Measurements from ENCODE around the gene MYL3.
"Not testable (repeated sequence)": the region's sequence is repeated elsewhere in the genome, so short reads cannot be mapped to it uniquely, and the experiment has no call there.

The MYL3 gene

DNA sequence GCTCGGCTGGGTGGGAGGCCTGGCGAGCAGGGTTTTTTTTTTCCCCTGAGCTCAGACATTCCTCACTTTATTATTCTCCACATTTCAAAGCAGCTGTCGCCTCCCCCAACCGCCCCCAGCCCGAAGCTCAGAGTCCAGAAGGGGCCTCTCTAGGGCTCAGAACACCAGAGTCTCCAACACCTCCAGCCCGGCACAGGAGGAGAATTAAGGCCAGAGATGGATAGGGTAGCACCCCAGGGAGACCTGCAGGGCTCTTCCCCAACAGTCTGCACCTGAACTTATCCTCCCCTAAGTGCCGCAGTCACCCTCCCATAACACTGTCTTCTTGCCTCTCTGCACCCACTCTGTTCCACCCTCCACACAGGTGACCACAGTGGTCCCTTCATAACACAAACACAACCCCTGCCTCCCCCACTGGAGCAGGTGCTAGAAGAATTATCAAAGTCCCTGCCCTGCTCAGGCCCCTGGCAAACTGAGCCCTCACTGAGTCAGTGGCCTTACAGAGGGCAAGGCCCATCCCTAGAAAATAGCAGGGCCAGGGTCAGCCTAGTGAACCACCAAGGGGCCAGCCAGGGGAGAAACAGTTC is 14.1 kb downstream of the MYL3 start:
- DNase-seq, result no peak

DNA sequence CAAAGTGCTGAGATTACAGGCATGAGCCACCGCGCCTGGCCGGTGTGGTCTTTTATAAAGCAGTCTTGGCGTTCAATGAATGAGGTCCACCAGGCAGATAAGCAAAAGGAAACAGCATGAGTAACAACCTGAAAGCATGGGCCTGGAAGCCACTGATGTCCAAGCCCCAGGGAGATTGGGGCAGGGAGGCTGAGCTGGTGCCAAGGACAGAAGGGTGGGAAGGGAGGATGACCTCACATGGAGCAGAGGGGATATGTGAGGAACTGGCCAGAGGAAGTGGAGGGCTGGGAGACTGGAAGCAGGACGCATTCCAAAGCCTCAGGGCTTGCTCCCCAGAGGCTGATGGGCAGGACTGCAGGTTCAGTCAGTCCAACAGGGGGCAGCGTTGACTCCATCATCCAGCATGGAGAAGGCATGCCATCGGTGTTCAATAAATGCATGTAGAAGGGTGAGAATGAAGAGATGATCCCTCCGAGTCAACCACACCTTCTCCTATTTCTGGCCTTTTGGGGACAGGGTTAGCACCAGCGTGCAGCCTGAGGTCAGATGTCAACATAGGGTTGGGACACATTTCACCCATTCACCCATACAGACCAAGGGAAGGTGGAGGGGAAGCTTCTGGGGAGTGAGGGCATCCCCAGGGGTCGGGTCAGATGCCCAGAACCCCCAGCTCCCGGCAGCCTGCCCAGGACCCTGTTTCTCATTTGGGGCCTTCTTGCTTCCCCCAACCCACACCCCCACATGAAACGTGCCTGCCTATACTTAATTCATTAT is 14.8 kb downstream of the MYL3 start:
- peak in 1 of 2 experiments; percentile 27 for DNase-seq

DNA sequence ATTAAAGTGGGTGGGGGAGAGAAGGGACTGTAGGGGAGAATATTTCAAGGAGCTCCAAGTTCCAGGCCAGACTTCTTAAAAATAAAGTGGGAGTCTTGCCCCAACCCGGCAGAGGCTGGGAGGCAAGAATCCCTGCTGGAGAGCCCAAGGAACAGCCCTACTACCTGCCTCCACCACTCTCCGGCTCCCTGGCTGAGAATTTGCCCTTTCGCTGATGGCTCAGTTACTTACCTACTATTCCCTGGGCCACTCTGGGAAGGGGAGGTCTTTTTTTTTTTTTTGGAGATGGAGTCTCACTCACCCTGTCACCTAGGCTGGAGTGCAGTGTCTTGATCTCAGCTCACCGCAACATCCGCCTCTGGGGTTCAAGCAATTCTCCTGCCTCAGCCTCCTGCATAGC is 15.5 kb downstream of the MYL3 start:
- DNase-seq, result no peak

DNA sequence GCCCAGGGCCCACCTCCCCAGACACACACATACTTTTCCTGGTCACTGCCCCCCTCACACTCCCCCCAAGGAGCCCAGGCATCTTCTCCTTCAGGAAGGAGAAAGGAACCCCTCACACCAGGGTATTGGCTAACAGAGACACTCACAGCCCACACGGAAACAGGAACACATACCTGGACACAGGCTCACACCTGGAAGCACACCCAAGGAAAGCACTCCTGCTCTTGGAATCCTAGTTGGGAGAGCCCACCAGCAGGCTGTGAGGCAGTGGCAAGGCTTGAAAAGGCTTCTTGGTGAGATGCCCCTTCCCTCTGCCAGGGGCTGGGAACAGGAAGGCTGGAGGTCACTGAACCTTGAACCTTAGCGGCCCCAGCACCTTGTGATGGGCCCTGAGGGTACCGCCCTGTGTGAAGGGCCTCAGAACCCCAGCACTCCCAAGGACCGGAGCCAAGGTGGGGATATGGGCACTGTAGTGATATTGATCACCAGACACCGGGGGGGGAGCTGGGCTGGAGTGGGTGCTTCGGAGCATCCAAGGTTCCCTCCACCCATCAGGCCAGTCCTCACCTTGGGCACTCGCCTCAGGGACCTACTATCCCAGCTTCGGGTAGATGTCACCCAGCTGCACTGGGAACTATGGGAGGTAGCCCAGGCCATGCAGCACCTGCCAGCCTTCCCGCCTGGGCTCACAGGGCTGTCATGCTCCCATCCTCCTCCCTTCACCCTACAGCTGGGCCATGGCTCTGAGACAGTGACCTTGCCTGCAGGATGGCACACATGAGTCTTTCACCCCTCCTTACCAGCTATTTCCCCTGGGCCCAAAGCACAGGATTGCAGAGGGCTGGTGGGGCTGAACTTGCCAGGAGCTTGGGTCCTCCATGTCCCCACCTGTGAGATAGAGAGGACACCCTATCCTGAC is 16.4 kb downstream of the MYL3 start:
- DNase-seq, result no peak

DNA sequence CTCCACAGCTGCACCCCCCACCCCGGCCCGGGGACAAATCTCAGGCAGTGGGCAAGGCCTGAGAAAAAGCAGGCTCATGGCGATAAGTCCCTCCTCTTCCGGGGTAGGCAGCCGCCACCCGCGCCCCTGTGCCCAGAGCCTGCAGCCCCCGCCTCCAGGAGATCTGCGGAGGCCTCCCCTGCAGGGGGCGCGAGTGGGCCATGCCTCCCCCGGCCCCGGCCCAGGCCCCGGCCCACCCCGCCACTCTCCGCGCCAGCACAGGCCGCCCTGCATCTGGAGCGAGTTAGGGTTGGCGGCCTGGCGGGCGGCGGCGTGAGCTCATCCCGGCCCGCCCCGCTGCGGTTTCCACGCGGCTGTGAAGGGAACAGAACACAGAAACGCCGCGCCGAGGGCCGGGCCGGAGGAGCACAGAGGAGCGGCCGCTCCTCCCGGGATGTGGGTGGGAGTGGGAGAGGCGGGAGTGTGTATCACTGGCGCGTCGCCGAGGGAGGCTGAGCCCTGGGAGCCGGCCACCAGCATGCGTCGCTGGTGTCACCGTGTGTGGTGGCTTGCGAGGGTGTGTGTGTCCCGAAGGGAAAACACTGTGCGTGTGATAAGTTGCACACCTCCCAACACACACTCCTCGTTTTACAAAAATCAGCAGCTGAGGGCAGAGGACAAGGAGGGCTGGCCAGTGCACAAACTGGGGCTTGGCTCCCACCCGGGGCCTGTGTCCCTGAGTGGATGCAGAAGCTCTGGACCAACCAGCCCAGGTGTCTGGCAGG is 17.2 kb downstream of the MYL3 start:
- DNase-seq, result peak; percentile 69 to 70

DNA sequence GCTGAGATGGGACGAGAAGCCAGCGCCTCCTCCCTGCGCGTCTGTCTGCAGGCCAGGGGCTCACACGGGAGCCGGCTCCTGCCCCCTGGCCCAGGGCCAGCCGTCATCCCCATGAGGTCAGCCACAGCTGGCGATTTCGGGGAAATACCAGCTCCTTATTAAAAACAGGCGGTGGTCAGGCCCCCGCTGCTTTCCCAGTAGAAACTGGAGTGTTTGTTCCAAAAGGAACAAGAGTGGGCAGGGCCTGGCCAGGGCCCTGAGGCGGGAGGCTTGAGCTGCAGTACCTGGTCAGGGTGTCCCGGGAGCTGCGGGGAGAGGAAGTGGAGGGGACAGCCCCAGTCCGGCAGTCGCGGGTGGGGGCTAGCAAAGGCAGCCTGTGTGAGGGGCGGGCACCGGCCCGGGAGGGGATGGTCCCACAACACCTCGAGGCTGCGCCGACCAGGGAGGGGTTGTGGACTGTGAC is 17.8 kb downstream of the MYL3 start:
- DNase-seq, result no peak

DNA sequence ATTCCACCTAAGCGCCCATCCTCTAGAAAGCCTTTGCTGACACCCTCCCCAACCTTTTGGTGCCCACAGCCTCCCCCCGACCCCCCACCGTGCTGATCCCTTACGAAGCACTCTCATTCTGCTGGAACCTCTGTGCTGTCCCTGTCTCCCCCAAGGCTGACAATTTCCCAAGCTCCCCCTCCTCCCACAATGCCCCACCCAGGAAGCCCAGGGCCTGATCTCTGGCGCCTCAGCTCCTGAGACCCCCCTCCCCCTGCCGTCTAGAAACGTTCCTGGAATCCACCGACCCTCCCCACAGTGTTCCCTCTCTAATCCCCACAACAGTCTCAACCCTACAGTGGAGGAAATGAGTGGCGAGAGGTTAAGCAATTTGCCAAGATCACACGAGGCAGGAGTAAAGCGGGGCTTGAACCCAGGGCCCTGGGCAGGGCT is 18.3 kb downstream of the MYL3 start:
- DNase-seq, result no peak

DNA sequence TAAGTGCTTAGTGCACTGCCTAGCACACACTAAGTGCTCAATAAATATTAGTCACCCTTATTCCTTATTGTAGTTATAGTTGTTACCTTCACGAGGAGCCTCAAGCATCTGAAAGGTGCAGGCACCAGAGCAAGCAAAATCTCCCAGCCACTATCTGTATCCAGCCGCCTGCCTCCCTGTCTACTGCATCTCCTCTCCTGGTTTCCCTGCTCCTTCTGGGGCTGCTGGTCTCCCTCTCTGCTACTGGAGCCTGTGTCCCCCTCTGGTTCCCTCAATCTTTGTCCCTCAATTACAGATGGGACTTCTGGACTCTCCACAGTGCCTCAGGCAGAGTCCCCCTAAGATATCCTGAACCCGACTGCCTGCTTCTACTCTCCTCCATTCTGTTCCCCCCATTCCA is 18.8 kb downstream of the MYL3 start:
- DNase-seq, result no peak

DNA sequence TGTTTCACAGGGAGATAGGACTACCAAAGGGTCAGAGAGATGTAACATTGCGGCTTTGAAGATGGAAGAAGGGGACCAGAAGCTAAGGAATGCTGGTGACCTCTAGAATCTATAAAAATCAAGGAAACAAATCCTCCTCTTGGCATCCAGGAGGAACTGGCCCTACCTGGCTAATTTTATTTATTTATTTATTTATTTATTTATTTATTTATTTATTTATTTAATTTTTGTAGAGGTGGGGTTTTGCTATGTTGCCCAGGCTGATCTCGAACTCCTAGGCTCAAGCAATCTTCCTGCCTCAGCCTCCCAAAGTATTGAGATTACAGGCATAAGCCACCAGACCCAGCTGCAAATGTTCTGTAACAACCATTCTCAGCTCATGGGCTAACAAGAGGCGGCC is 19.7 kb downstream of the MYL3 start:
- DNase-seq, result no peak

DNA sequence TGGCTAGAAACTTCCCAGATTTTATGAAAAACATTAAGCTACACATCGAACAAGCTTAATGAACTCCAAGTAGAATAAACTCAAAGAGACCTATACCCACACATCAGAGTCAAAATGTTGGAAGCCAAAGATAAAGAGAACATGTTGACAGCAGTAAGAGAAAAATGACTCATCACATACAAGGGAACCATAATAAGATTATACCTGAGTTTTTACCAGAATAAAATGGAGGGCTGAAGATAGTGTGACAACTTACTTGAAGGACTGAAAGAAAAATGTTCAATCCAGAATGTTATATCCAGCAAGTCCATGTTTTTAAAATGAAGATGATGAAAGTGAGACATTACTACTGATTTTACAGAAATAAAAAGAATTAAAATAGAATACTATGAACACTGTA is 22.8 kb downstream of the MYL3 start:
- DNase-seq, result no peak

DNA sequence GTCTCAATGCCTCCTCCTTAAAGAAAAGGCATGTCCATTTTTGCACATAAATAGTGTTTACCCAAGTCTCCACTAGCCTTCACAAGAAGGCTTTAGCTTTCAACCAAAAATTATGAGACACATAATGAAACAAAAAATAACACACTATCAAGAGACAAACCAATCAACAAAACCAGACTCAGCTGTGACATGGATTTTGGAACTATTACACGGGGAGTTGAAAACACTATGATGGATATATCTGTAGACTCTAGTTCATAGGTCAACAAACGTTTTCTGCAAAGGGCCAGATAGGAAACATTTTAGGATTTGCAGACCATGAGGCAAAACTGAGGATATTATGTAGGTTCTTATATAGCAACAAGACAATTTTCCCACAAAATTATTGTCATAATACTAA is 24.9 kb downstream of the MYL3 start:
- DNase-seq, result no peak

DNA sequence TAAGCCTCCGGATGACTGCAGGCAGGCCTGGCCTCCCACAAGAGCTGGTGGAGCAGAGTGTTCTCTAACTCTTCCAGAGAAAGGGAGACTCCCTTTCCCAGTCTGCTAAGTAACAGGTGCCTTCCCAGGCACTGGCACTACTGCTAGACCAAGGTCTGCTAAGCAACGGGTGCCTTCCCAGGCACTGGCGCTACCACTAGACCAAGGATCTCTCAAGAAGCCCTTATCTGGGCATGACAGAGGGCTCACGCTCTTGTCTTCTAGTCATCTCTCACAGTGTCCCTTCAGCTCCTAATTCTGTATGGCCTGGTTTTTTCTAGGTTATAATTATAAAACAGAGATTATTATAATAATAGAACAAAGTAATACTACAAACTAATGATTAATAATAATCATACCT is 27.8 kb downstream of the MYL3 start:
- no peak for DNase-seq

DNA sequence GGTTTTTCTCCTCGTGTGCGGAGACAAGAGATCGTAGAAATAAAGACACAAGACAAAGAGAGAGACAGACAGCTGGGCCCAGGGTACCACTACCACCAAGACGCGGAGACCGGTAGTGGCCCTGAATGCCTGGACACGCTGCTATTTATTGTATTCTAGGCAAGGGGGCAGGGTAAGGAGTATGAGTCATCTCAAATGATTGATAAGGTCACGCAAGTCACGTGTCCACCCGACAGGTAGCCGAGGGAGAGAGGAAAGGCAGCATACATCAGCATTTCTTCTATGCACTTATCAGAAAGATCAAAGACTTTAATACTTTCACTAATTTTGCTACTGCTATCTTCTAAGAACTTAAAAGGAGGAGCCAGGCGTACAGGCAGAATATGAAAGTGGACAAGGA is 28.2 kb downstream of the MYL3 start:
- no peak for DNase-seq

DNA sequence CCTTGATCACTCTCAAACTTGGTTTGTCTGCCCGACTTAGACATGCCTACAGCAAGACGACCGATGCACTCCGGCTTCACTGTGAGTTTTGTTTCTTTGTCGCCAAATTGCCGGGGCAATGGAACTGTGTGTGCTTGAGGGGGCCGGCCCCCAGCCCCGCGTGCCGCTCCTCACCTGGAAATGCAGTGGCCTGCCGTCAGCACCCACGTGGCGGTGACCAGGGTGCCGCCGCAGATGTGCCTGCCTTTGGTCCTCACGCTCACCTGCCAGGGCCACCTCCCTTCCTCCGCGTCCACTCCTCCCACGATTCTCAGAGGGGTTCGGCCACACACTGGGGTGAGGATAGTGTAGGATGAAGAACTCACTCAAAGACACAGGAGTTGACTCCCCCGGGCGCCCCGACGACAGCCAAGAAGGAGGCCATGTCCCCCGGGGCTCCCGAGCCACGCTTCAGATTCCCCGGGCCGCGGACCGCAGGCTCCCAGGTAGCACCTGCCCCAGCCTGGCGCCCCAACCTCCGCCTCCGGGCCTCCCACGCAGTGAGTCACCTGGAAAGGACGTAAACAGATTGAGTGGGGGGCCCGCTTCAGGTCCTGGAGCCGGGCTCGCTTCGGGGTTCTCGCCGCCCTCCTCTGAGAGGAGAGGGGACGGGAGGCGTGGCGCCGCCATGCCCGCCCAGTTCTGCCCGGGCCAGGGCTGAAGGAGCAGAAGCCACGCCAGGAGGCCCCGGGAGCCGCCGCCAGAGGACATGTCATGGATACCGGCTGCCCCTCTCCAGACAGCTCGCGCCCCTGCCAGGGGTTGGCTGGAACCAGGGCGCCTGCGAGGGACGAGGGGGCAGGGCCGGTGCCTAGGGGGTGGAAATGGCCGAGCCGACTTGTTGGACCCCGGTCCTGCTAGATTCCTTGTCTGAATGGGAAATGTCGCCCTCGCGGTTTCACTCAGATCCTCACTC is 29.6 kb downstream of the MYL3 start:
- DNase-seq, result no peak

DNA sequence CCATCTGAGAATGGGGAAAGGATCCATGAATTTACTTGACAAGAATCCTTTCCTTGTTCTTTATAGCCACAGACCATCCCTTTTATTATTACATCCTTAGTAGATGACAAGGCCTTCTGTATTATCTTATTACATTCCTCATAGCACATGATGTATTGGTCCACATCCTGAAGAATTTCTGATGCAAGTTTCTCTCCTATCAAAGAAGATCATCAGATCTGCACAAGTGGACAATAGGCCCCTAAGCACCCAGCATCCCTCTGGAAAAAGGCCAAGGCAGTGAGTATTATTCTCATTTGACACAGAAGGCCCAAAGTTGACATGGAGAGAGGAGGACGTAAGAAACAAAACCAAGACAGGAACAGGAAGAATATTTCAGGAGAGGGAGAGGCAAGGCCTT is 31.4 kb downstream of the MYL3 start:
- no peak for DNase-seq

DNA sequence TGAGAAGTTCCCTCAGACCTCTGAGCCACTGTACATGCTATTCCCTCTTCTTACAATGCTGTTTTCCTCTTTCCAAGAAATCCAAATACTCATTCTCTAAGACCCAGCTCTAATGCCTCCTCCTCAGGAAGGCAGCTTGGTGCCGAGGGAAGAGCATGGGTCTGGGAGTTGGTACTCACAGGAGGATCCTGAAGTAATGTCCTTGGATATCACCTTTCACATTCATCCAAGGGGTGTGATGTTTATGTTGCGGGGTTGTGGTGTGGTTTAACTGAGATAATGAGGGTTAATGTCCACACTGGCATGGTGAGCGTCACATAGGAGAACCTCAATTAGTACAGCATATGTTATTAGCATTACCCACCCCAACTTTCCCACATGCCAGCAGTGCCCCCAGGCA is 31.9 kb downstream of the MYL3 start:
- no peak for DNase-seq

DNA sequence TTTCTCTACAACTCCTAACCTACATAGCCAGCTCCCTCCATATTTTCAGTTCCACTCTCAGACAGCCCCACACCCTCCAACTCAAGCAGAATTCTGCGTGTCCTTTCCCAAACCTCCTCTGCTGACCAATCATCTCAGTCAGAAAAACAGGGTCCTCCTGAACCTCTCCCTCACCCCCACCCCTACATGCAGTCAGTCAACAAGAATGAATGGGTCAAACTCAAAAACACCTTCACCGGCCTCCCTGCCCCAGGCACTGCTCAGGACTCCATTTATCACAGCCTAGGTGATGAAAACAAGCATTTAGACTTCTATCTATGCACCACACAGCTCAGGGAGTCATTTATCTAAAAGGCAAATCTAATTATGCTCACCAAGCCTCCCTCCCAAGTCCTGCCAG is 32.4 kb downstream of the MYL3 start:
- DNase-seq, result no peak

DNA sequence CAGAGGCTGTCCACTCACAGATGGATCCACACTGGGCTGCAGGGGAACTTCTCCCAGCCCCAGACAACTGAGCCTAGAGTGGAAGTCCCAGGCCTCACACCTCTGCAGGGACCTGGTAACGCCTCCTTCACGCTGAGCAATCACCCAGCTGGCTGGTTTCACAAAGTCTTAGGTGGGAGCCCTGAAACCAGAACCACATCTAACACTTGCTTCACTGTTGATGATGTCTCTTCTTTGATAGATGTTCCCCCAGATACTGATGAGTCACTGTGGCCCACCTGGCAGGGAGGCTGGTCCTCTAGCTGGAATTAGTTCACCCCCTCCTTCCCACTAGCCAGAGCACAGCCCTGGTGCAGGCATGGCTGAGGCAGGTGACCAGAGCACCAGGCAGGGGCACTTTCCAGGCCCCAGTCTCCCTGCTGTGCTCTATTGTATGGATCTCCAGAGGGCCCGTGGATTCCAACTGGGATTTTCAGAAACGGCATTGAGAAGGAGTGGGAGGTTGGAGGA is 33.5 kb downstream of the MYL3 start:
- DNase-seq, result peak; percentile 18 to 27

DNA sequence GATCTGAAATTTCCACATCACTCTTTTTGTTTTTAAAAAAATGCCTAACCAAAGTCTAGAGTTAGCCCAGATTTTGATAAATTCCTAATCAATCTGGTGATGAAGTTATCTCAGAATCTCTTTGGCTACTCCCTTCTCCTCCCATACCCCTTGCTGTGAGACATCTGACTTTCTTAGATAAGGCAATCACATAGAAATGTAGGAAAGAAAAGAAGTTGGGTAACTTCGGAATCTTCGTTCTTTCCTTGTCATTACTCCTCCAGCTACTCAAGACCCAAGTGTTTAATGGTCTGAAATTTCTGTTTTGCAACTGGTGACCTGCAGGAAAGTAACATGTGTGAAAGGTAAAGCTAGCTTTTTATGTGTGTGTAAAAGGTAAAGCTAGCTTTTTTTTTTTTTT is 37.8 kb downstream of the MYL3 start:
- DNase-seq, result no peak

DNA sequence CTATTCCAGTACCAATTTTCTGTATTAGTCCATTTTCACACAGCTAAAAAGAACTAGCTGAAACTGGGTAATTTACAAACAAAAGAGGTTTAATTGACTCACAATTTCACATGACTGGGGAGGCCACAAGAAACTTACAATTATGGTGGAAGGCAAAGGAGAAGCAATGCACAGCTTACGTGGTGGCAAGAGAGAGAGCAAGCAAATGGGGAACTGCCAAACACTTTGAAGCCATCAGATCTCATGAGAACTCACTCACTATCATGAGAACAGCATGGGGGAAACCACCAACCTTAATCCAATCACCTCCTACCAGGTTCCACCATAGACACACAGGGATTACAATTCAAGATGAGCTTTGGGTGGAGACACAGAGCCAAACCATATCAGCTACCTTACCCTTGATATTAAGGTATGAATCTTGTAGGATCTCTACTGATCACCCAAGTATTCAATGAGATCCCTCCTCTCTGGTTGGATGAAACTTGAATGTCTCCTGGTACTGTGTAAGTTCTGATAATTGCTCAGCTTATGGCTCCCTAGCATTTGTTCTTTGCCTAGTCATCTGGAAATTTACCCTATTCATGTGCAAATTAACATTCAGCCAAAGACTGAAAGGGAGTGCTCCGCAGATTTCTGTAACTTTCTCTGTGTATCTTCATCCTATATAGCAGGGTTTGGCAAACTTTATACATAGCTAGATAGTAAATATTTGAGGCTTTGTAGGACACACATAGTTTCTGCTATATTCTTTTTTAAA is 38.9 kb downstream of the MYL3 start:
- no peak for DNase-seq

DNA sequence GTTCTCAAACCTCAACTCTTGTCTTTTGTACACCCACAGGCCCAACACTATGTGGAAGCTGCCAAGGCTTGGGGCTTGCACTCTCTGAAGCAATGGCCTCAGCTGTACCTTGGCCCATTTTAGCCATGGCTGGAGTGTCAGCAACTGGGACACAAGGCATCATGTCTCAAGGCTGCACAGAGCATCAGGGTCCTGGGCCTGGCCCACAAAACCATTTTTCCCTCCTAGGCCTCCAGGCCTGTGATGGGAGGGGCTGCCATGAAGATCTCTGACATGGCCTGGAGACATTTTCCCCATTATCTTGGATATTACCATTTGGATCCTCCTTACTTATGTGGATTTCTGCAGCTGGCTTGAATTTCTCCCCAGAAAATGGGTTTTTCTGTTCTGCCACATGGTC is 39.9 kb downstream of the MYL3 start:
- not testable (repeated sequence) for DNase-seq
